ENCODE measurements around the gene CEP85L.

CEP85L gene

DNA sequence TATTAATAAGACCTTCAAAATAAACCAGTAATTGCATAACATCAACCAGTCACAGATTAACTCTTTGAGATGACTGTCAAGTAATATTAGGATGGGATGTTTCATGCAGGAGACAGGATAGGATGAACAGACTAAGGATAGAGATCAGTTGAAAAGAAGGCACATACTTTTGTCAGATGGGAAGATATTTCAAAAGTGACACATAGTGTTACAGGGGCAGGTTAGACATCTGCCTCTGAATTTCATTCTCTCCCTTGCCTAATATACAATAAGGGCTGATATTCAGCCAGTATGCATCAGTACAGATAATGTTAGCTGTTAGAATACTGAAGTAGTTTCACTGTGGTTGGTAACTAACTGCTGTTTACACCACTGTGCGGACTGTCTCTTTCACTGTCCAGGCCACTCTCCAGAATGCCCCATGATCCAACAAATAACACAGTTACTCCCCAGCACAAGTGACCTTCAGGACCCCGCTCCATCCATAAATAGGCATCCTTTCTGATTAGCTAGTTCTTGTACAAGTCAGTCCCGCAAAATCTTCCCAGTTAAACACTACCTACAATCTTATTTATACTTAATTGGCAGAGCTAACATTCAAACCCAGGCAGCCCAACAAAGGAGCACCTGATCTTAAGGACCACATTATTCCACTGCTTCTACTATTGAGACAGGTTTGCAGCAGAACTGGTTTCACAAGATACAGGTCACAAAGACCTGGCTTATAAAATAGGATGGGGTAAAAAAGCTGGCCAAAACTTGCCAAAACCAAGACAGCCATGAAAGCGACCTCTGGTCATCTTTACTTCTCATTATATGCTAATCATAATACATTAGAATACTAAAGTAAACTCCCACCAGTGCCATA, 125.2 kb downstream of the CEP85L start:
- no peaks in the 10 kb centered on the region for H3K27me3 ChIP-seq (replicated peaks; ENCODE audit: control insufficient read depth, insufficient read depth, low read length)
- TF ChIP-seq, protein P1, sequence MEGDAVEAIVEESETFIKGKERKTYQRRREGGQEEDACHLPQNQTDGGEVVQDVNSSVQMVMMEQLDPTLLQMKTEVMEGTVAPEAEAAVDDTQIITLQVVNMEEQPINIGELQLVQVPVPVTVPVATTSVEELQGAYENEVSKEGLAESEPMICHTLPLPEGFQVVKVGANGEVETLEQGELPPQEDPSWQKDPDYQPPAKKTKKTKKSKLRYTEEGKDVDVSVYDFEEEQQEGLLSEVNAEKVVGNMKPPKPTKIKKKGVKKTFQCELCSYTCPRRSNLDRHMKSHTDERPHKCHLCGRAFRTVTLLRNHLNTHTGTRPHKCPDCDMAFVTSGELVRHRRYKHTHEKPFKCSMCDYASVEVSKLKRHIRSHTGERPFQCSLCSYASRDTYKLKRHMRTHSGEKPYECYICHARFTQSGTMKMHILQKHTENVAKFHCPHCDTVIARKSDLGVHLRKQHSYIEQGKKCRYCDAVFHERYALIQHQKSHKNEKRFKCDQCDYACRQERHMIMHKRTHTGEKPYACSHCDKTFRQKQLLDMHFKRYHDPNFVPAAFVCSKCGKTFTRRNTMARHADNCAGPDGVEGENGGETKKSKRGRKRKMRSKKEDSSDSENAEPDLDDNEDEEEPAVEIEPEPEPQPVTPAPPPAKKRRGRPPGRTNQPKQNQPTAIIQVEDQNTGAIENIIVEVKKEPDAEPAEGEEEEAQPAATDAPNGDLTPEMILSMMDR (IDR thresholded peaks at IDR 0.05; ENCODE audit: insufficient read depth, low read length, poor library complexity, severe bottlenecking) = no peak
- H3K4me3 ChIP-seq (replicated peaks; ENCODE audit: low read depth, low read length) = no peak overlapping the region
- H3K36me3 ChIP-seq (ENCODE audit: control insufficient read depth, insufficient read depth, low read length) = no peaks in the 10 kb centered on the region
- no peak for DNase-seq (ENCODE audit: extremely low read depth, insufficient read length)

DNA sequence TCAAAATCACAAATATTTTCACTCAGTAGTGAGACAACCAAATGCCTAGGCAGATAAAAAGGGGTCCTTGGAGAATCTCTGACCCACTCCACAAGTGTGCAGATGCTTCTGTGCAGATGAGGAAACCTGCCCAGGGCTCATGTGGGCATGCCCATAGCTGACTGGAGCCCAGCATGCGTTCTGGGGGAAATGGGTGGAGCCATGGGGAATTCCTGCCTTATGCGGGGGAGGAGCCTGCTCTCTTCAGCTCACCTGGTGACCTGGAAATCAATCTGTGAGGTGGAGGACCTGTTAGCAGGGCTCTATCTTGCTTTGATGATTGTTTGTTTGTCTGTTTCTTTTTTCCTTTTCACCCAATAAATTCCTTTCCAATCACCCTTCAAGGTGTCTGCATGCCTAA, 126.7 kb downstream of the CEP85L start:
- no peaks in the 10 kb centered on the region for H3K36me3 ChIP-seq (ENCODE audit: control insufficient read depth, insufficient read depth, low read length)
- TF ChIP-seq, protein P1 (IDR thresholded peaks at IDR 0.05; ENCODE audit: insufficient read depth, low read length, poor library complexity, severe bottlenecking) = no peak

DNA sequence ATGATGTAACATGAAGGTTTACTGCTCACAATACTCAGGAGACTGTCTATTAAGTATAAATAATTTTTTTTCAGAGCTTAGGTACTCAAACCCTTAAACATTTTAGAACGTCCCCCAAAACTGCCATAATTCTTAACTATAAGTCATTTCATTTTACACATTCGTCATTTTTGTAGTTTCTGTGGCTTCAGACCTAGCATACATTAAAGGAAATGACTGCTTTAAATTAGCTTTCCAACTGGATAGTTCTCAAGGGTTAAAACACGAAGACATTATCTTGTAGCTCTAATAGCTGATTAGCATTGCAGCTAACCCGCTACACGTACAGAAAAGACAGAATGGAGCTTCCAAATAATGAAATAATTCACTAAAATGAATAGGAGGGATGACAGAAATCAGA, 128.2 kb downstream of the CEP85L start:
- TF ChIP-seq, protein P1 (IDR thresholded peaks at IDR 0.05; ENCODE audit: insufficient read depth, low read length, poor library complexity, severe bottlenecking) = no peak
- peak; percentile 13 for DNase-seq (ENCODE audit: extremely low read depth, insufficient read length)
- H3K27me3 ChIP-seq (replicated peaks; ENCODE audit: control insufficient read depth, insufficient read depth, low read length) = no peaks in the 10 kb centered on the region
- no peak overlapping the region for H3K4me3 ChIP-seq (replicated peaks; ENCODE audit: low read depth, low read length)
- no peaks in the 10 kb centered on the region; the same call in 1 of the 2 replicates for H3K36me3 ChIP-seq (ENCODE audit: control insufficient read depth, insufficient read depth, low read length)

More for the DNA sequence above, 126.7 kb downstream of the CEP85L start:
- Histone ChIP-seq H3K4me3 (replicated peaks; ENCODE audit: low read depth, low read length) (no peak overlapping the region), H3K27me3 (replicated peaks; ENCODE audit: control insufficient read depth, insufficient read depth, low read length) (no peaks in the 10 kb centered on the region)
- DNase-seq (ENCODE audit: extremely low read depth, insufficient read length) = no peak

DNA sequence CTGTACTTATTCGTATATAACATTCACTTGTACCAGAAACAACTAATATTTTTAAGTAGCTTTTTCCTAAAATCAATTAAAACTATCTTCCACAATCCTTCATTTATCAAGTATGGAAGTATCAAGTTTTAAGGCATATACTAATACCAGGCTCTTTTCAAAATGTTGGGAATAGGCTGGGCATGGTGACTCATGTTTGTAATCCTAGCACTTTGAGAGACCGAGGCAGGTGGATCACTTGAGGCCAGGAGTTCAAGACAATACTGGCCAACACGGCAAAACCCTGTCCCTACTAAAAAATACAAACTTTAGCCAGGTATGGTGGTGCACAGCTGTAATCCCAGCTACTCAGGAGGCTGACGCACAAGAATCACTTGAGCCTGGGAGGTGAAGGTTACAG, 129.0 kb downstream of the CEP85L start:
- TF ChIP-seq, protein P1 (IDR thresholded peaks at IDR 0.05; ENCODE audit: insufficient read depth, low read length, poor library complexity, severe bottlenecking) = no peak
- Histone ChIP-seq H3K27me3 (replicated peaks; ENCODE audit: control insufficient read depth, insufficient read depth, low read length) (no peaks in the 10 kb centered on the region), H3K4me3 (replicated peaks; ENCODE audit: low read depth, low read length) (no peak overlapping the region), H3K36me3 (ENCODE audit: control insufficient read depth, insufficient read depth, low read length) (no peaks in the 10 kb centered on the region; the same call in 1 of the 2 replicates)
- DNase-seq (ENCODE audit: extremely low read depth, insufficient read length) = no peak

DNA sequence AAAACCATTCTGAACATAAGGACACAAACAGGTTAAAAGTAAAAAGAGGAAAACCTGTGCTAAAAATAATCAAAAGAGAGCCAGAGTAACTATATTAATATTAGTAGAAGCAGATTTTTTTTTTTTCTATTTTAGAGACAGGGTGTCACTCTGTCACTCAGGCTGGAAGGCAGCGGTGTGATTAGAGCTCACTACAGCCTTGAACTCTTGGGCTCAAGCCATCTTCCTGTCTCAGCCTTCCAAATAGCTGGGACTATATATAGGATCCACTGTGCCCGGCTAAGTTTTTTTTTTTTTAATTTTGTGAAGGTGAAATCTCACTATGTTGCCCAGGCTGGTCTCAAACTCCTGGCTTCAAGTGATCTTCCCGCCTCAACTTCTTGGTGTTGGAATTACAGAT, 136.7 kb downstream of the CEP85L start:
- no peak for DNase-seq (ENCODE audit: extremely low read depth, insufficient read length)
- no peaks in the 10 kb centered on the region; the same call in 1 of the 2 replicates for H3K36me3 ChIP-seq (ENCODE audit: control insufficient read depth, insufficient read depth, low read length)
- TF ChIP-seq, protein P1 (IDR thresholded peaks at IDR 0.05; ENCODE audit: insufficient read depth, low read length, poor library complexity, severe bottlenecking) = no peak
- H3K4me3 ChIP-seq (replicated peaks; ENCODE audit: low read depth, low read length) = no peak overlapping the region
- H3K27me3 ChIP-seq (replicated peaks; ENCODE audit: control insufficient read depth, insufficient read depth, low read length) = no peaks in the 10 kb centered on the region
